Activated T-helper 9 cell treated with anti-CD3 and anti-CD28 coated beads, Interleukin-2, amount 50 U/mL, for 16 hours (primary cell): ENCODE results near the gene SMG7.

Experiments
- DNase-seq: peaks from one replicate; pipeline ENCODE4 v3.0.0-alpha.2; 2020; ENCODE audit warnings: low read depth

SMG7 gene

DNA sequence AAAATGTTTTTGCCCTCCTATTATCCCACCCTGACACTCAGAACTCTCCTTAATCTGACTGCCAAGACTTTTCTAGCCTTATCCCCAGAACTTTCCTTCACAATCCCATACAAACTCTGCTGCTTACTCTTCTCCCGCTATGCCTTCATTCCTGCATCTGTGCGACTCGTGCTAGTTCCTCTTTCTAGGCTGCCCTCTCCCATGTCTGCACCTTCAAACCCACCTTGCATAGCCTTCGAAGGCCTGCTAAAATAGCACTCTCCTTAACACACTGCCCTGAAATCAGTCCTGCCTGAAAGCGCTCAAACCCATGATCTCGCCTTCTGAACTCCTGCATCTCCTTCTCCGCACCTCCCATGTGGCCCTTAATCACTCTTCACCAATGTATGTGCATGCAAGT, 120.4 kb downstream of the SMG7 start:
- no peak for DNase-seq

- no peak for DNase-seq
Observed at GRCh38 chr1:183593356-183593755, 121.1 kb downstream of the SMG7 start.

DNA sequence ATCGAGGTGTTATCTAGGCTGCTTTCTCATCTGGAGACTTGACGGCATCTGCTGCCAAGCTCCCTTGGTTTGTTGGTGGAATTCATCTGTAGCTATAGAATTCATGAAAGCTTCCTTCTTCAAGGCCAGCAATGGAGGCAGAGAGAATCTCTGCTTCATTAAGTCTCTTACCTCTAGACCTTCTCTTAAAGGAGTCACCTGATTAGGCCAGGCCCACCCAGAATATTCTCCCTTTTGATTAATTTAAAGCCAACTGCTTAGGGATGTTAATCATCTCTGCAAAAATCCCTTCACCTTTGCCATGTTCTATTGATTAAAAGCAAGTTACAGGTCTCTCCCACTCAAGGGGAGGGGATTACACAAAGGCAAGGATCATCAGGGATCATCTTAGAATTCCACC, 123.2 kb downstream of the SMG7 start:
- DNase-seq, result no peak

- DNase-seq, result no peak
Observed at GRCh38 chr1:183596500-183596899, 124.2 kb downstream of the SMG7 start.

GRCh38 chr1:183597656-183598347, 125.5 kb downstream of the SMG7 start:
- DNase-seq, result no peak

DNA sequence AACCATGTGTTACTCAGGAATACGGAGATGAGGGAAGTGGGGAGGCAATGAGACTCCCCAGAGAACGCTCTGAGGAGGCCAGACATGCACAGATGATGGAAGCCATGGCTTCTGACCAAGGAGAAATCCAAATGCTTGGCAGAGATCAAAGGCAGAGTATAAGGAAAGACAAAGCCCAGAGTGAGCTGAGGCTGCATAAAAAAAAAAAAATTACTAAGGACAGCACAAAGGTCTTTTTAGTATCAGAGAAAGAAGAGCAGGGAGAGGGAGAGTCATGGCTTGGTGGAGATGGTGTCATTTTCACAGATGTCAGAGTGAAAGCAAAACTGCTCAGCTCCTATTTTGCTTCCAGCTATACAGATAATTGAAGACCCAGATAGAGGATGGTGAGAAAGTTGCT, 126.1 kb downstream of the SMG7 start:
- no peak for DNase-seq

DNA sequence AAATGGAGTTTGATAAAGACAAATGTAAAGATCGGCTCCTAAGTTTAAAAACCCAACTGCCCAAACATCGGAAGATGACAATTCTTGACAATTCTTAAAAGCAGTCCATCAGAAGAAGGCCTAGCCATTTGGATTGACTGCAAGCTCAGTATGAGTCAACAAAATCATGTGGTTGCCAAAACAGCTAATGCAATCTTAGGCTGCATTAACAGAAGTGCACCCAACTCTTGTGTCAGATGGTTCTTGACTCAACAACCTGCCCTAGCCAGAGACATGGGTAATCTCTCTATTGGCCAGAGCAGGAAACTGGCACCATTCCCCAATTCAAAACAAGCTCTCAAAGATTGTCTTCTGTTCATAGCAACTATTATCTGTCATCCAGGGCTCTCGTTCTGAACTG, 127.8 kb downstream of the SMG7 start:
- no peak for DNase-seq

DNA sequence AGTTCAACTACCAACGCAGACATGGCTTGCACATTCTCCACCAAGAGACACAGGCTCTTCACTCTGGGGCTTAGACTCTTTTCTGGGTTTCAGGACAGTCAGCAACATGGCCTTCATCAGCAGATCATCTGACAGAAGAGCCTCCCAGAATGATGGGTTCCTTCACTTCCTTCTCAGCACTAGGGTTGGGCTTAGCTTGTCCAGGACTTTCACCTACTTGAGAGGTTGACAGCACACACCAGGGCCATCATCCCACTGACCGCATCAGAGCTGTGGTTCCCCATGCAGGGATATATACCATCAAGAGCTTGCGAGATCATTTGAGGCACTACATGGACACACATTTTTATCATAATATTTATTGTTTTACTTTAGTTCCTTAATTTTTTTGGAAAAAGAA, 128.3 kb downstream of the SMG7 start:
- no peak for DNase-seq

DNA sequence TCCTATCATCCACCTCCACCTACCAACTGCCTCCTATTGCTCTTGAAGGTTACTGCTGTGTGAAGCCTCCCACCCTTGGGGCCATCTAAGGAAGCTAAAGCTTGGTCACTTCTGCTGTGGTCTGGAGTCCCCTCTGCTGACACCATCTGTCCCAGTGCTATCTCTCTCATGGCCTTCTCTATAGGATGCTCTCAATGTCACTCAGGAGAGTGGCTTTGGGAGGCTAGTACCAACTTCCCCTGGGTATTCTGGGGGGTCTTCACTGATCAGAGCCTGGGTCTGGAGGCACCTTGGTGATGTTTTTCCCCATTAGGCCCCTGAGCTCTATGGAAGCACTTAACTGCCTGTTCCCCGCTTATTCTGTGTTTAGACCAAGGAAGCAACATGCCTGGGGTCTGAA, 130.2 kb downstream of the SMG7 start:
- no peak for DNase-seq
